SK-N-SH (cell line): Measurements from ENCODE around the gene CPM.

Source experiments
- CHD2 ChIP-seq: fragments of 150-350 bp; IDR thresholded peaks from 2 replicates; pipeline ENCODE4 v1.6.1; 2018; ENCODE audit warnings: low read length; ENCODE audit not compliant: partially characterized antibody
- CTCF ChIP-seq: fragments of 200-600 bp; sonication (generic); IDR thresholded peaks from 2 replicates; pipeline ENCODE4 v1.6.1; 2017; ENCODE audit warnings: antibody characterized with exemption, mild to moderate bottlenecking, moderate library complexity
- FOSL2 ChIP-seq: IDR thresholded peaks from 2 replicates; pipeline ENCODE4 v1.4.0; 2012; ENCODE audit warnings: low read depth, mild to moderate bottlenecking, moderate library complexity, borderline replicate concordance
- FOXJ3 ChIP-seq: sonication (generic); formaldehyde crosslinking; IDR thresholded peaks from 2 replicates; pipeline ENCODE4 v1.5.1; 2020; ENCODE audit warnings: mild to moderate bottlenecking, missing genetic modification reagents
- MAX ChIP-seq: IDR thresholded peaks from 2 replicates; pipeline ENCODE4 v1.4.0; 2012; ENCODE audit warnings: low read depth
- NFIC ChIP-seq: IDR thresholded peaks from 2 replicates; pipeline ENCODE4 v1.4.0; 2012; ENCODE audit warnings: borderline replicate concordance
- RAD21 ChIP-seq: IDR thresholded peaks from 2 replicates; pipeline ENCODE4 v1.6.1; 2012; ENCODE audit warnings: mild to moderate bottlenecking, low read length
- SMC3 ChIP-seq: IDR thresholded peaks from 2 replicates; pipeline ENCODE4 v1.6.1; 2012; ENCODE audit warnings: low read depth, low read length, improper control_type of control experiment
- TAF1 ChIP-seq: IDR thresholded peaks from 2 replicates; pipeline ENCODE4 v1.6.1; 2012; ENCODE audit warnings: low read depth, mild to moderate bottlenecking, low read length, moderate library complexity, borderline replicate concordance
- USF2 ChIP-seq: fragments of 150-350 bp; IDR thresholded peaks from 2 replicates; pipeline ENCODE4 v1.6.1; 2017; ENCODE audit warnings: antibody characterized with exemption, low read length, low read depth, borderline replicate concordance
- ZBTB33 ChIP-seq: IDR thresholded peaks from 2 replicates; pipeline ENCODE4 v1.4.0; 2012; ENCODE audit warnings: low read depth, borderline replicate concordance

GRCh38 chr12:68846811-68847210 is 86.2 kb downstream of the CPM start:
- no peak for TF ChIP-seq ZBTB33
- TF ChIP-seq CTCF = no peak
- TF ChIP-seq FOSL2 = no peak
- no peak for TF ChIP-seq MAX
- no peak for TF ChIP-seq RAD21
- TF ChIP-seq SMC3 = no peak
- TF ChIP-seq NFIC = no peak
- no peak for TF ChIP-seq TAF1
- no peak for TF ChIP-seq FOXJ3 (CRISPR knock-in tag)
- no peak for TF ChIP-seq CHD2
- TF ChIP-seq USF2 = no peak
